H1 (cell line): ENCODE data around the gene ENAH. TPM values are rescaled to one million over a fixed set of nuclear protein-coding genes. Genes with fewer than 3 reads are reported as not detected.

Experiments
- CTCF ChIA-PET: fragments of 300-600 bp; sonication (Branson Sonifier 250); formaldehyde crosslinking; loops from one replicate; lab custom pipeline; 2021; ENCODE audit not compliant: partially characterized antibody; lab: Charles Lee
- POLR2A ChIA-PET: fragments of 300-600 bp; sonication (Branson Sonifier 250); formaldehyde crosslinking; loops from one replicate; lab custom pipeline; 2021; ENCODE audit warnings: inconsistent platforms; ENCODE audit not compliant: partially characterized antibody; lab: Charles Lee
- DNase-seq, 2 experiments: peaks; one replicate each; pipeline versions ENCODE4 v3.0.0 to v3.0.0-alpha.2; 2010 to 2022; ENCODE audit warnings: low spot score in 2 of 2, low read depth in 1 of 2, mixed read lengths in 1 of 2
- FAIRE-seq: peaks from 2 replicates; lab custom pipeline; 2011; peaks lifted over from hg19 to GRCh38; lab: Jason Lieb, UNC
- H2AFZ ChIP-seq: 2 replicates; pipeline ENCODE4 v1.8.1; 2012; ENCODE audit warnings: low read length, inconsistent platforms
- H2AK5ac ChIP-seq: 2 replicates; pipeline ENCODE4 v1.6.1; 2013; ENCODE audit warnings: low read depth, low read length
- H2BK120ac ChIP-seq: replicated peaks from 2 replicates; pipeline ENCODE3; 2013; ENCODE audit warnings: low read depth, low read length, inconsistent platforms
- H2BK12ac ChIP-seq: 2 replicates; pipeline ENCODE4 v1.6.1; 2013; ENCODE audit warnings: low read depth, low read length
- H2BK15ac ChIP-seq: 2 replicates; pipeline ENCODE4 v1.6.1; 2013; ENCODE audit warnings: low read length
- H2BK20ac ChIP-seq: 2 replicates; pipeline ENCODE4 v1.6.1; 2013; ENCODE audit warnings: low read length
- H2BK5ac ChIP-seq: 2 replicates; pipeline ENCODE4 v1.6.1; 2013; ENCODE audit warnings: low read depth, low read length
- H3K14ac ChIP-seq: 2 replicates; pipeline ENCODE4 v1.6.1; 2013; ENCODE audit warnings: inconsistent platforms; ENCODE audit not compliant: insufficient read length
- H3K18ac ChIP-seq: 2 replicates; pipeline ENCODE4 v1.6.1; 2013; ENCODE audit warnings: low read length; ENCODE audit errors: extremely low read depth
- H3K23ac ChIP-seq: 2 replicates; pipeline ENCODE4 v1.6.1; 2013; ENCODE audit warnings: inconsistent platforms; ENCODE audit not compliant: insufficient read length
- H3K23me2 ChIP-seq: 2 replicates; pipeline ENCODE4 v1.6.1; 2013; ENCODE audit warnings: low read depth, low read length
- H3K27ac ChIP-seq: 2 replicates; pipeline ENCODE4 v1.6.1; 2011; ENCODE audit warnings: low read depth, low read length, inconsistent platforms
- H3K27me3 ChIP-seq, 4 experiments: replicated peaks in 1 of 4; 1 replicate in 1 of 4; 2 replicates in 3 of 4; pipeline versions ENCODE4 v1.6.1 to v1.8.1; 2011 to 2013; ENCODE audit warnings: low read length in 3 of 4, mild to moderate bottlenecking in 3 of 4, inconsistent platforms in 2 of 4, mixed read lengths in 2 of 4, moderate library complexity in 1 of 4; ENCODE audit not compliant: control insufficient read depth in 3 of 4, insufficient read depth in 3 of 4; ENCODE audit errors: extremely low read depth in 1 of 4
- H3K36me3 ChIP-seq, 4 experiments: 2 replicates each; pipeline versions ENCODE4 v1.6.1 to v1.8.1; 2011 to 2013; ENCODE audit warnings: mild to moderate bottlenecking in 4 of 4, low read length in 3 of 4, moderate library complexity in 2 of 4, control low read depth in 1 of 4, inconsistent platforms in 1 of 4; ENCODE audit not compliant: insufficient read depth in 4 of 4, control insufficient read depth in 2 of 4
- H3K4ac ChIP-seq: replicated peaks from 2 replicates; pipeline ENCODE3; 2013; ENCODE audit warnings: low read length, low read depth, mixed read lengths, inconsistent platforms; ENCODE audit not compliant: insufficient read length
- H3K4me1 ChIP-seq, 4 experiments: replicated peaks in 1 of 4; 1 replicate in 1 of 4; 2 replicates in 3 of 4; pipeline versions ENCODE4 v1.6.1 to v1.8.1; 2011 to 2013; ENCODE audit warnings: low read length in 3 of 4, inconsistent platforms in 2 of 4, mixed read lengths in 1 of 4; ENCODE audit not compliant: insufficient read depth in 4 of 4, control insufficient read depth in 3 of 4
- H3K4me2 ChIP-seq, 2 experiments: 2 replicates each; pipeline versions ENCODE4 v1.6.1 to v1.8.1; 2011 to 2013; ENCODE audit warnings: low read depth in 2 of 2, low read length in 2 of 2, control low read depth in 1 of 2, inconsistent platforms in 1 of 2, mild to moderate bottlenecking in 1 of 2; ENCODE audit not compliant: insufficient read depth in 1 of 2
- H3K4me3 ChIP-seq, 4 experiments: fragments of 200-600, 300-600 bp in 1 of 4; sonication (generic), shearing (Covaris generic), sonication (Bioruptor Twin) in 1 of 4; 2 replicates each; pipeline versions ENCODE4 v1.5.1 to v1.8.1; 2011 to 2016; ENCODE audit warnings: low read length in 4 of 4, low read depth in 3 of 4, control low read depth in 2 of 4, inconsistent platforms in 2 of 4, mild to moderate bottlenecking in 2 of 4, mixed read lengths in 1 of 4, moderate library complexity in 1 of 4; ENCODE audit not compliant: insufficient read depth in 2 of 4; ENCODE audit errors: extremely low read depth in 1 of 4
- H3K56ac ChIP-seq: replicated peaks from 2 replicates; pipeline ENCODE3; 2013; ENCODE audit warnings: low read depth, mild to moderate bottlenecking, mixed read lengths, low read length, inconsistent platforms; ENCODE audit not compliant: insufficient read length
- H3K79me1 ChIP-seq: 2 replicates; pipeline ENCODE4 v1.6.1; 2013; ENCODE audit warnings: low read depth, low read length, control low read depth
- H3K79me2 ChIP-seq, 2 experiments: 2 replicates each; pipeline versions ENCODE4 v1.6.1 to v1.8.1; 2012 to 2013; ENCODE audit warnings: low read length in 2 of 2, mild to moderate bottlenecking in 2 of 2, inconsistent platforms in 1 of 2; ENCODE audit not compliant: insufficient read depth in 2 of 2, control insufficient read depth in 1 of 2
- H3K9ac ChIP-seq, 4 experiments: replicated peaks in 1 of 4; 1 replicate in 1 of 4; 2 replicates in 3 of 4; pipeline versions ENCODE4 v1.6.1 to v1.8.1; 2011 to 2013; ENCODE audit warnings: low read depth in 3 of 4, low read length in 3 of 4, control low read depth in 2 of 4, mild to moderate bottlenecking in 2 of 4, moderate library complexity in 2 of 4, inconsistent platforms in 1 of 4; ENCODE audit errors: extremely low read depth in 1 of 4
- H3K9me3 ChIP-seq, 2 experiments: 2 replicates each; pipeline versions ENCODE4 v1.6.1 to v1.8.1; 2012 to 2013; ENCODE audit warnings: mild to moderate bottlenecking in 2 of 2, moderate library complexity in 2 of 2, control low read depth in 1 of 2, inconsistent platforms in 1 of 2, low read depth in 1 of 2, low read length in 1 of 2, mixed read lengths in 1 of 2; ENCODE audit not compliant: insufficient read depth in 2 of 2
- H4K20me1 ChIP-seq, 2 experiments: replicated peaks in 1 of 2; 2 replicates each; pipeline versions ENCODE3 to v1.8.1; 2011 to 2013; ENCODE audit warnings: inconsistent platforms in 2 of 2, low read length in 2 of 2, mild to moderate bottlenecking in 1 of 2; ENCODE audit not compliant: insufficient read depth in 2 of 2, control insufficient read depth in 1 of 2
- H4K5ac ChIP-seq: 2 replicates; pipeline ENCODE4 v1.6.1; 2013; ENCODE audit warnings: low read length, low read depth, mixed read lengths, inconsistent platforms; ENCODE audit not compliant: insufficient read length
- H4K8ac ChIP-seq: 2 replicates; pipeline ENCODE4 v1.8.0; 2013; ENCODE audit warnings: mild to moderate bottlenecking, moderate library complexity, low read length, inconsistent platforms; ENCODE audit not compliant: insufficient read depth; ENCODE audit errors: extremely low read depth
- H4K91ac ChIP-seq: replicated peaks from 2 replicates; pipeline ENCODE3; 2013; ENCODE audit warnings: low read length, mixed read lengths, inconsistent platforms; ENCODE audit not compliant: insufficient read length
- CBX8 ChIP-seq: fragments of 300-800, 300-1000 bp; sonication (generic); IDR thresholded peaks from 2 replicates; pipeline ENCODE4 v1.7.1; 2016; ENCODE audit warnings: low read depth, low read length, borderline replicate concordance
- CTBP2 ChIP-seq: IDR thresholded peaks from 2 replicates; pipeline ENCODE4 v1.7.0; 2011; ENCODE audit warnings: borderline replicate concordance, mild to moderate bottlenecking, moderate library complexity, mixed read lengths, low read length; ENCODE audit not compliant: insufficient read depth, insufficient read length
- JUN ChIP-seq: IDR thresholded peaks from 2 replicates; pipeline ENCODE4 v1.6.1; 2011; ENCODE audit warnings: low read depth, mild to moderate bottlenecking, improper control_type of control experiment, low read length
- PHF8 ChIP-seq: fragments of 200-600 bp; sonication (generic); conservative IDR thresholded peaks from 2 replicates; pipeline ENCODE4 v1.7.1; 2012; ENCODE audit warnings: low read depth, mild to moderate bottlenecking, inconsistent platforms, low read length, moderate library complexity
- RAD21 ChIP-seq, 2 experiments: IDR thresholded peaks in 1 of 2; conservative IDR thresholded peaks in 1 of 2; 2 replicates each; pipeline ENCODE4 v1.6.1; 2011; ENCODE audit warnings: low read depth in 2 of 2, low read length in 2 of 2, improper control_type of control experiment in 1 of 2, inconsistent platforms in 1 of 2, mild to moderate bottlenecking in 1 of 2, moderate library complexity in 1 of 2
- SAP30 ChIP-seq: fragments of 300-600 bp; sonication (generic); IDR thresholded peaks from 2 replicates; pipeline ENCODE4 v1.7.1; 2012; ENCODE audit warnings: low read length, moderate library complexity, mild to moderate bottlenecking, inconsistent platforms; ENCODE audit not compliant: insufficient read depth, insufficient replicate concordance
- SIN3A ChIP-seq, 2 experiments: IDR thresholded peaks in 1 of 2; conservative IDR thresholded peaks in 1 of 2; 2 replicates each; pipeline ENCODE4 v1.6.1; 2011 to 2012; ENCODE audit warnings: low read length in 2 of 2, improper control_type of control experiment in 1 of 2, low read depth in 1 of 2, mild to moderate bottlenecking in 1 of 2
- SP1 ChIP-seq: IDR thresholded peaks from 2 replicates; pipeline ENCODE4 v1.6.1; 2011; ENCODE audit warnings: low read depth, low read length
- SP2 ChIP-seq: IDR thresholded peaks from 2 replicates; pipeline ENCODE4 v1.6.1; 2012; ENCODE audit warnings: mild to moderate bottlenecking, low read length, inconsistent platforms
- SRF ChIP-seq: IDR thresholded peaks from 2 replicates; pipeline ENCODE4 v1.6.1; 2011; ENCODE audit warnings: mild to moderate bottlenecking, low read depth, low read length, moderate library complexity
- TEAD4 ChIP-seq: IDR thresholded peaks from 2 replicates; pipeline ENCODE4 v1.6.1; 2012; ENCODE audit warnings: low read depth, low read length, inconsistent platforms, mixed read lengths
- WGBS, 2 experiments: shearing (Covaris generic) in 1 of 2; methylation state at CpG; one replicate each; pipeline versions ENCODE4 v1.1.6 to v1.1.7; 2013 to 2015; ENCODE audit warnings: low lambda C conversion rate in 2 of 2, mixed read lengths in 2 of 2, inconsistent platforms in 1 of 2, low coverage in 1 of 2, missing lambda C conversion rate in 1 of 2; ENCODE audit not compliant: insufficient replicate concordance in 2 of 2, insufficient coverage in 1 of 2, insufficient read length in 1 of 2; ENCODE audit errors: extremely low coverage in 1 of 2, missing lambda C conversion rate in 1 of 2; 5-methylcytosine and 5-hydroxymethylcytosine counted together
- polyA plus RNA-seq, 7 experiments: library from polyadenylated mRNA; depleted of rRNA in 3 of 7; stranded (reverse) in 5 of 7; unstranded in 2 of 7; fragments of >200 nt in 5 of 7; fragments of 200-250 nt in 2 of 7; gene quantifications; 1 replicate in 5 of 7; 2 replicates in 1 of 7; 4 replicates in 1 of 7; pipeline versions ENCODE4 v1.2.1 to v1.2.3, GENCODE V29; 2011 to 2013; ENCODE audit warnings: missing spikeins in 2 of 7, mixed read lengths in 2 of 7
- total RNA-seq: library from RNA; stranded (reverse); fragmentation: NEBNext Ultra II Directional; extraction: Animal tissue kit (Norgen Biotek cat#: 25700); gene quantifications from 2 replicates; pipeline ENCODE4 v1.2.1, GENCODE V29; 2021

ENAH gene
- total and polyA plus RNA-seq, 2 of the 8 experiments (the other 6 are each of a cell fraction or from before 2014, with no cell fraction given): 39.1 to 335 TPM

GRCh38 chr1:225596736-225597135, 56.2 kb downstream of the ENAH start:
- no peak overlapping the region for H3K14ac ChIP-seq
- DNase-seq (no peak), FAIRE-seq (no peak)
- H2AFZ ChIP-seq: no peak overlapping the region
- no peak overlapping the region for H2BK120ac ChIP-seq
- H3K27me3 ChIP-seq: no peaks in the 10 kb centered on the region
- peaks cover 0 to 6% (median 0%) of the 10 kb centered on the region in 4 experiments; a peak in 3 of 8 replicates for H3K36me3 ChIP-seq
- no peak overlapping the region for H3K18ac ChIP-seq
- 95% methylated on average over 1 of the region's 1 CpG; no CpG with 5 or more reads in 1 of the 2 experiments for WGBS, 2 experiments
- no peak overlapping the region for H3K23ac ChIP-seq
- ChIA-PET CTCF (no interaction called here), POLR2A (no interaction called here)
- H3K27ac ChIP-seq: no peak overlapping the region
- no peak overlapping the region for H3K4me2 ChIP-seq
- H3K4me1 ChIP-seq: peaks cover 0 to 4% (median 1%) of the 10 kb centered on the region in 4 experiments; a peak in 3 of 7 replicates
- no peaks in the 10 kb centered on the region for H3K23me2 ChIP-seq
- no peak overlapping the region for H2BK12ac ChIP-seq
- H3K56ac ChIP-seq: no peak overlapping the region
- H3K79me2 ChIP-seq: peaks cover 16 to 98% of the 10 kb centered on the region in 2 experiments
- H2BK5ac ChIP-seq: no peak overlapping the region
- no peak overlapping the region for H3K4ac ChIP-seq
- no peak for TF ChIP-seq JUN
- no peak for TF ChIP-seq PHF8
- TF ChIP-seq SP2: no peak
- TF ChIP-seq SIN3A (conservative IDR thresholded peaks at IDR 0.05 in 1 of 2, IDR thresholded peaks at IDR 0.05 in 1 of 2; ENCODE audit: low read depth in 1 of 2, low read length in 2 of 2): no peak
- no peak for TF ChIP-seq RAD21 (IDR thresholded peaks at IDR 0.05 in 1 of 2, conservative IDR thresholded peaks at IDR 0.05 in 1 of 2; ENCODE audit: low read depth in 2 of 2, low read length in 2 of 2)
- no peak for TF ChIP-seq TEAD4
- TF ChIP-seq SAP30: no peak
- no peak for TF ChIP-seq SP1
- TF ChIP-seq SRF: no peak
- no peak for TF ChIP-seq CTBP2
- TF ChIP-seq CBX8: no peak
- H2BK20ac ChIP-seq: no peak overlapping the region
- no peak overlapping the region for H2AK5ac ChIP-seq
- H4K8ac ChIP-seq: no peak overlapping the region
- H3K9ac ChIP-seq: no peak overlapping the region
- no peak overlapping the region for H4K5ac ChIP-seq
- peaks cover 7 to 21% of the 10 kb centered on the region in 2 experiments for H4K20me1 ChIP-seq
- H3K4me3 ChIP-seq: no peak overlapping the region
- no peaks in the 10 kb centered on the region for H3K79me1 ChIP-seq
- no peak overlapping the region for H4K91ac ChIP-seq
- H3K9me3 ChIP-seq: peaks cover 0 to 3% of the 10 kb centered on the region in 2 experiments; a peak in 1 of 4 replicates
- no peak overlapping the region for H2BK15ac ChIP-seq
